ENCODE results near the gene PCDH19. TPM values are rescaled to one million over a fixed set of nuclear protein-coding genes. Genes with fewer than 3 reads are reported as not detected.

Gene PCDH19
- total RNA-seq, 1 donor from 2014 or later: 0.27 TPM

DNA sequence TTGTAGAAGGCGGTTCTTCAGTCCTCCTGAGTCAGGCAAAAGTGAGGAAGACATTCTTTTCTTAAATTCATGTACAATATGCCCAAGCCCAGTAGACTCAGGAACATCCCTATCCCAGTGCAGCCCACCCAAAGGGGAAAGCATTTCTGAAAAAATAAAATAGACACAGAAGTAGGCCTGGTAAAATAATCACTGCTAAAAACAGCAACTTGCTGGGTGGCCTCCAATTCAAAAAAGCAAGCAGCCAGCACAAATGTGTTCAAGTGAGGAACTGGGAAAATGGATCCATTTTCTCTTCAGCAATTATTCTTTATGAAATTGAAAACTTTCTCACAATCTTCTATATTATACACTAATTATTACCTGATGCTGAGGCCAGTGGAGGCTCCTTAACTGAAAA, 165.4 kb downstream of the PCDH19 start:
- Histone ChIP-seq H3K27me3 (ENCODE audit: low read depth) (no peaks in the 10 kb centered on the region), H3K4me1 (no peaks in the 10 kb centered on the region), H3K4me3 (no peak overlapping the region), H3K9me3 (no peaks in the 10 kb centered on the region), H3K36me3 (no peaks in the 10 kb centered on the region), H3K27ac (no peak overlapping the region)
- ATAC-seq (no peak), DNase-seq (no peak)
- TF ChIP-seq, protein P1, sequence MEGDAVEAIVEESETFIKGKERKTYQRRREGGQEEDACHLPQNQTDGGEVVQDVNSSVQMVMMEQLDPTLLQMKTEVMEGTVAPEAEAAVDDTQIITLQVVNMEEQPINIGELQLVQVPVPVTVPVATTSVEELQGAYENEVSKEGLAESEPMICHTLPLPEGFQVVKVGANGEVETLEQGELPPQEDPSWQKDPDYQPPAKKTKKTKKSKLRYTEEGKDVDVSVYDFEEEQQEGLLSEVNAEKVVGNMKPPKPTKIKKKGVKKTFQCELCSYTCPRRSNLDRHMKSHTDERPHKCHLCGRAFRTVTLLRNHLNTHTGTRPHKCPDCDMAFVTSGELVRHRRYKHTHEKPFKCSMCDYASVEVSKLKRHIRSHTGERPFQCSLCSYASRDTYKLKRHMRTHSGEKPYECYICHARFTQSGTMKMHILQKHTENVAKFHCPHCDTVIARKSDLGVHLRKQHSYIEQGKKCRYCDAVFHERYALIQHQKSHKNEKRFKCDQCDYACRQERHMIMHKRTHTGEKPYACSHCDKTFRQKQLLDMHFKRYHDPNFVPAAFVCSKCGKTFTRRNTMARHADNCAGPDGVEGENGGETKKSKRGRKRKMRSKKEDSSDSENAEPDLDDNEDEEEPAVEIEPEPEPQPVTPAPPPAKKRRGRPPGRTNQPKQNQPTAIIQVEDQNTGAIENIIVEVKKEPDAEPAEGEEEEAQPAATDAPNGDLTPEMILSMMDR (IDR thresholded peaks at IDR 0.05): no peak
- intact Hi-C loops (cut with DNase I): no loop called here

Other genes starting within 250 kb of the PCDH19 start
- not detected for gene TNMD, start 174.7 kb upstream of the PCDH19 start, total RNA-seq
- 12.6 TPM for gene TSPAN6, start 226.5 kb upstream of the PCDH19 start, total RNA-seq
- 16.4 TPM for gene SRPX2, start 233.9 kb upstream of the PCDH19 start, total RNA-seq